Measurements from ENCODE around the gene DAAM2. TPM values are rescaled to one million over a fixed set of nuclear protein-coding genes. Genes with fewer than 3 reads are reported as not detected.

Gene DAAM2
- total RNA-seq, 1 experiment from 2014 or later, result not detected

DNA sequence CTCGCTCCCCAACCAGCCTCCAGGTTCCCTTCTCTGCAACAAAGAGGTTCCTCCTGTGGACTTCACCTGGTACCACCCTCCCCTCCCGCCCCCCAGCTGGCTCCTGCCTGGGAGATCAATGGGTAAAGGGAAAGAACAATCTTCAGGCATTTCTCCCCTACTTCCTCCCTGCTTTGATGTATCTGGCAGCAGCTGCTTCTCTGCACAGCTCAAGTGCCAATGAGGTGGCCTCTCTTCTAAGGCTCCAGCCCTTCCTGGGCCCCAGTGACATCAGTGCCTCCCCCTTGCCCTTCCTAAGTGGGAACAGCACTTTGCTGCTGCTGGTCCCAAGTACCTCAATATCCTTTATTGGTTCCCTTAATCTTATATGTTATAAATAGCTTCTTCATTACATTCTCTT is 118.6 kb downstream of the DAAM2 start:
- Mint-ChIP-seq H3K9me3 (ENCODE audit: unreplicated experiment) (no peaks in the 10 kb centered on the region), H3K4me1 (ENCODE audit: insufficient read depth, unreplicated experiment) (no peaks in the 10 kb centered on the region), H3K36me3 (ENCODE audit: insufficient read depth, unreplicated experiment) (peaks cover 5% of the 10 kb centered on the region), H3K4me3 (ENCODE audit: unreplicated experiment) (no peak overlapping the region), H3K27me3 (ENCODE audit: insufficient read depth, unreplicated experiment) (no peaks in the 10 kb centered on the region), H3K27ac (ENCODE audit: low read depth, unreplicated experiment) (no peak overlapping the region)
- POLR2A ChIA-PET, result interaction anchor here (0.5 kb wide), 1 partner anchor 1001 kb away, joined by 3 read pairs; no protein-coding TSS in a partner anchor
- CTCF ChIA-PET, result interaction anchor here (0.5 to 1.6 kb wide), 5 partner anchors 22 to 1157 kb away, joined by 3 to 5 read pairs (median 4); no protein-coding TSS in a partner anchor
- BruUV-seq (replicated peaks), result no TSS peak
- no peak for DNase-seq (ENCODE audit: unreplicated experiment)
- TF ChIP-seq, protein P1, sequence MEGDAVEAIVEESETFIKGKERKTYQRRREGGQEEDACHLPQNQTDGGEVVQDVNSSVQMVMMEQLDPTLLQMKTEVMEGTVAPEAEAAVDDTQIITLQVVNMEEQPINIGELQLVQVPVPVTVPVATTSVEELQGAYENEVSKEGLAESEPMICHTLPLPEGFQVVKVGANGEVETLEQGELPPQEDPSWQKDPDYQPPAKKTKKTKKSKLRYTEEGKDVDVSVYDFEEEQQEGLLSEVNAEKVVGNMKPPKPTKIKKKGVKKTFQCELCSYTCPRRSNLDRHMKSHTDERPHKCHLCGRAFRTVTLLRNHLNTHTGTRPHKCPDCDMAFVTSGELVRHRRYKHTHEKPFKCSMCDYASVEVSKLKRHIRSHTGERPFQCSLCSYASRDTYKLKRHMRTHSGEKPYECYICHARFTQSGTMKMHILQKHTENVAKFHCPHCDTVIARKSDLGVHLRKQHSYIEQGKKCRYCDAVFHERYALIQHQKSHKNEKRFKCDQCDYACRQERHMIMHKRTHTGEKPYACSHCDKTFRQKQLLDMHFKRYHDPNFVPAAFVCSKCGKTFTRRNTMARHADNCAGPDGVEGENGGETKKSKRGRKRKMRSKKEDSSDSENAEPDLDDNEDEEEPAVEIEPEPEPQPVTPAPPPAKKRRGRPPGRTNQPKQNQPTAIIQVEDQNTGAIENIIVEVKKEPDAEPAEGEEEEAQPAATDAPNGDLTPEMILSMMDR (IDR thresholded peaks at IDR 0.05; ENCODE audit: unreplicated experiment), result no peak
- intact Hi-C loops (cut with micrococcal nuclease), result no loop called here

- TF ChIP-seq, protein P1 (IDR thresholded peaks at IDR 0.05; ENCODE audit: unreplicated experiment), result no peak
- BruUV-seq (replicated peaks), result no TSS peak
- CTCF ChIA-PET, result interaction anchor here (1.2 to 1.6 kb wide), 2 partner anchors 21 to 1156 kb away, joined by 3 to 4 read pairs; no protein-coding TSS in a partner anchor
These were observed 119.4 kb downstream of the DAAM2 start for GRCh38 chr6:39911513-39912125.

GRCh38 chr6:39912446-39912845 is 120.3 kb downstream of the DAAM2 start:
- DNase-seq (ENCODE audit: unreplicated experiment), result no peak
- BruUV-seq (replicated peaks), result no TSS peak
- Mint-ChIP-seq H3K27ac (ENCODE audit: low read depth, unreplicated experiment) (no peak overlapping the region), H3K36me3 (ENCODE audit: insufficient read depth, unreplicated experiment) (no peaks in the 10 kb centered on the region), H3K4me1 (ENCODE audit: insufficient read depth, unreplicated experiment) (no peaks in the 10 kb centered on the region), H3K4me3 (ENCODE audit: unreplicated experiment) (no peak overlapping the region), H3K27me3 (ENCODE audit: insufficient read depth, unreplicated experiment) (no peaks in the 10 kb centered on the region), H3K9me3 (ENCODE audit: unreplicated experiment) (no peaks in the 10 kb centered on the region)
- CTCF ChIA-PET, result no interaction called here
- POLR2A ChIA-PET, result no interaction called here
- intact Hi-C loops (cut with micrococcal nuclease), result no loop called here
- TF ChIP-seq, protein P1 (IDR thresholded peaks at IDR 0.05; ENCODE audit: unreplicated experiment), result no peak

More at GRCh38 chr6:39911513-39912125, 119.4 kb downstream of the DAAM2 start:
- no peak for DNase-seq (ENCODE audit: unreplicated experiment)
- no peaks in the 10 kb centered on the region for H3K36me3 Mint-ChIP-seq (ENCODE audit: insufficient read depth, unreplicated experiment)
- no peak overlapping the region for H3K27ac Mint-ChIP-seq (ENCODE audit: low read depth, unreplicated experiment)
- H3K27me3 Mint-ChIP-seq (ENCODE audit: insufficient read depth, unreplicated experiment), result no peaks in the 10 kb centered on the region
- H3K4me3 Mint-ChIP-seq (ENCODE audit: unreplicated experiment), result no peak overlapping the region
- H3K9me3 Mint-ChIP-seq (ENCODE audit: unreplicated experiment), result no peaks in the 10 kb centered on the region
- POLR2A ChIA-PET, result no interaction called here
- intact Hi-C loops (cut with micrococcal nuclease), result no loop called here
- H3K4me1 Mint-ChIP-seq (ENCODE audit: insufficient read depth, unreplicated experiment), result no peaks in the 10 kb centered on the region

- ChIA-PET CTCF (no interaction called here), POLR2A (no interaction called here)
- H3K4me3 Mint-ChIP-seq (ENCODE audit: unreplicated experiment), result no peak overlapping the region
- no TSS peak for BruUV-seq (replicated peaks)
- H3K9me3 Mint-ChIP-seq (ENCODE audit: unreplicated experiment), result no peaks in the 10 kb centered on the region
- H3K27me3 Mint-ChIP-seq (ENCODE audit: insufficient read depth, unreplicated experiment), result no peaks in the 10 kb centered on the region
- no peak overlapping the region for H3K27ac Mint-ChIP-seq (ENCODE audit: low read depth, unreplicated experiment)
- no peak for DNase-seq (ENCODE audit: unreplicated experiment)
- intact Hi-C loops (cut with micrococcal nuclease), result no loop called here
- no peaks in the 10 kb centered on the region for H3K4me1 Mint-ChIP-seq (ENCODE audit: insufficient read depth, unreplicated experiment)
- TF ChIP-seq, protein P1 (IDR thresholded peaks at IDR 0.05; ENCODE audit: unreplicated experiment), result no peak
- H3K36me3 Mint-ChIP-seq (ENCODE audit: insufficient read depth, unreplicated experiment), result no peaks in the 10 kb centered on the region
These were observed 121.3 kb downstream of the DAAM2 start for GRCh38 chr6:39913391-39913916.
